ENCODE results near the gene MATR3. TPM values are rescaled to one million over a fixed set of nuclear protein-coding genes. Genes with fewer than 3 reads are reported as not detected.
A peak's percentile ranks its signal among the peaks of the same experiment; 100 is the strongest.

Gene MATR3
- total RNA-seq, 4 donors from 2014 or later = 164 to 234 (median 220) TPM

GRCh38 chr5:139273322-139273571 lies 20.3 kb upstream of the MATR3 start:
- DNase-seq (ENCODE audit: extremely low spot score) = no peak
- Histone ChIP-seq H3K4me1 (peaks cover 49 to 63% (median 55%) of the 10 kb centered on the region in 4 donors), H3K4me3 (peak overlapping the region; percentile 58 to 70 (median 62)), H3K27me3 (no peaks in the 10 kb centered on the region), H3K27ac (replicated peaks in 1 of 4) (peak overlapping the region; percentile 73 to 86 (median 80)), H3K9me3 (no peaks in the 10 kb centered on the region), H3K36me3 (peaks cover 0 to 13% (median 7%) of the 10 kb centered on the region in 4 donors)
- TF ChIP-seq EP300 (IDR thresholded peaks at IDR 0.05) (no peak), POLR2AphosphoS5 (IDR thresholded peaks at IDR 0.05) (no peak), CTCF (IDR thresholded peaks at IDR 0.05) (no peak), POLR2A (IDR thresholded peaks at IDR 0.05; ENCODE audit: low read depth) (no peak)
- intact Hi-C loops (cut with DNase I) = no loop called here
- no CpG with 5 or more reads among the region's 3 CpGs for whole genome bisulfite sequencing

GRCh38 chr5:139273572-139274289 lies 19.8 kb upstream of the MATR3 start:
- H3K27ac ChIP-seq (replicated peaks in 1 of 4) = peak overlapping the region; percentile 73 to 86 (median 80)
- WGBS = under 1% methylated on average over 45 of the region's 47 CpGs
- peaks cover 0 to 18% (median 12%) of the 10 kb centered on the region in 4 donors for H3K36me3 ChIP-seq
- peaks cover 44 to 61% (median 51%) of the 10 kb centered on the region in 4 donors for H3K4me1 ChIP-seq
- peak; percentile 96 for DNase-seq (ENCODE audit: extremely low spot score)
- no peaks in the 10 kb centered on the region for H3K27me3 ChIP-seq
- TF ChIP-seq CTCF (IDR thresholded peaks at IDR 0.05) (peak in 1 of 3 experiments; percentile 40), POLR2AphosphoS5 (IDR thresholded peaks at IDR 0.05) (peak; percentile 77 to 79), EP300 (IDR thresholded peaks at IDR 0.05) (no peak)
- H3K4me3 ChIP-seq = peak overlapping the region; percentile 58 to 70 (median 62)
- H3K9me3 ChIP-seq = no peaks in the 10 kb centered on the region
- intact Hi-C loops (cut with DNase I) = no loop called here

GRCh38 chr5:139275536-139275935 lies 18.0 kb upstream of the MATR3 start:
- intact Hi-C loops (cut with DNase I) = no loop called here
- peak overlapping the region in 1 of 4 donors; percentile 26 for H3K27ac ChIP-seq (replicated peaks in 1 of 4)
- H3K27me3 ChIP-seq = no peaks in the 10 kb centered on the region
- WGBS = 93% methylated on average over 4 of the region's 4 CpGs
- no peak overlapping the region for H3K4me3 ChIP-seq
- DNase-seq (ENCODE audit: extremely low spot score) = no peak
- TF ChIP-seq CTCF (IDR thresholded peaks at IDR 0.05) (no peak), POLR2AphosphoS5 (IDR thresholded peaks at IDR 0.05) (no peak)
- peaks cover 0 to 36% (median 26%) of the 10 kb centered on the region in 4 donors for H3K36me3 ChIP-seq
- H3K9me3 ChIP-seq = no peaks in the 10 kb centered on the region
- peaks cover 39 to 60% (median 47%) of the 10 kb centered on the region in 4 donors for H3K4me1 ChIP-seq

GRCh38 chr5:139275956-139276355 lies 17.6 kb upstream of the MATR3 start:
- Histone ChIP-seq H3K27ac (replicated peaks in 1 of 4) (no peak overlapping the region), H3K4me3 (no peak overlapping the region), H3K9me3 (no peaks in the 10 kb centered on the region), H3K27me3 (no peaks in the 10 kb centered on the region), H3K4me1 (peaks cover 37 to 56% (median 47%) of the 10 kb centered on the region in 4 donors), H3K36me3 (peaks cover 0 to 37% (median 26%) of the 10 kb centered on the region in 4 donors)
- DNase-seq (ENCODE audit: extremely low spot score) = no peak
- TF ChIP-seq CTCF (IDR thresholded peaks at IDR 0.05) (no peak), POLR2A (IDR thresholded peaks at IDR 0.05; ENCODE audit: low read depth) (no peak), EP300 (IDR thresholded peaks at IDR 0.05) (no peak), POLR2AphosphoS5 (IDR thresholded peaks at IDR 0.05) (no peak)
- intact Hi-C loops (cut with DNase I) = no loop called here
- 84% methylated on average over 3 of the region's 3 CpGs for WGBS

- H3K36me3 ChIP-seq = peaks cover 0 to 37% (median 26%) of the 10 kb centered on the region in 4 donors
- TF ChIP-seq POLR2A (IDR thresholded peaks at IDR 0.05; ENCODE audit: low read depth) = no peak
- no peak for TF ChIP-seq POLR2AphosphoS5 (IDR thresholded peaks at IDR 0.05)
- no peak for TF ChIP-seq EP300 (IDR thresholded peaks at IDR 0.05)
- no peak for TF ChIP-seq CTCF (IDR thresholded peaks at IDR 0.05)
- H3K4me3 ChIP-seq = no peak overlapping the region
- no peak for DNase-seq (ENCODE audit: extremely low spot score)
- no peaks in the 10 kb centered on the region for H3K9me3 ChIP-seq
- peaks cover 35 to 54% (median 45%) of the 10 kb centered on the region in 4 donors for H3K4me1 ChIP-seq
- no peak overlapping the region for H3K27ac ChIP-seq (replicated peaks in 1 of 4)
- WGBS = 94% methylated on average over 2 of the region's 2 CpGs
- intact Hi-C loops (cut with DNase I) = no loop called here
- H3K27me3 ChIP-seq = no peaks in the 10 kb centered on the region
Observed at GRCh38 chr5:139276426-139276825, 17.1 kb upstream of the MATR3 start.

All from esophagus muscularis mucosa (tissue), 4 donors.